ENCODE data around the gene GALP. TPM values are rescaled to one million over a fixed set of nuclear protein-coding genes. Genes with fewer than 3 reads are reported as not detected.
"Not testable (repeated sequence)": the region's sequence is repeated elsewhere in the genome, so short reads cannot be mapped to it uniquely, and the experiment has no call there.

Gene GALP
- total RNA-seq, 1 donor from 2014 or later, result not detected

- no peaks in the 10 kb centered on the region for H3K9me3 Mint-ChIP-seq (ENCODE audit: low read depth)
- DNase-seq (ENCODE audit: low spot score, unreplicated experiment), result no peak
- no peak overlapping the region for H3K4me3 Mint-ChIP-seq (ENCODE audit: low read depth)
- no peak overlapping the region for H3K27ac Mint-ChIP-seq
- H3K36me3 Mint-ChIP-seq (ENCODE audit: insufficient read depth), result peaks cover 16% of the 10 kb centered on the region
- TF ChIP-seq, protein P1, sequence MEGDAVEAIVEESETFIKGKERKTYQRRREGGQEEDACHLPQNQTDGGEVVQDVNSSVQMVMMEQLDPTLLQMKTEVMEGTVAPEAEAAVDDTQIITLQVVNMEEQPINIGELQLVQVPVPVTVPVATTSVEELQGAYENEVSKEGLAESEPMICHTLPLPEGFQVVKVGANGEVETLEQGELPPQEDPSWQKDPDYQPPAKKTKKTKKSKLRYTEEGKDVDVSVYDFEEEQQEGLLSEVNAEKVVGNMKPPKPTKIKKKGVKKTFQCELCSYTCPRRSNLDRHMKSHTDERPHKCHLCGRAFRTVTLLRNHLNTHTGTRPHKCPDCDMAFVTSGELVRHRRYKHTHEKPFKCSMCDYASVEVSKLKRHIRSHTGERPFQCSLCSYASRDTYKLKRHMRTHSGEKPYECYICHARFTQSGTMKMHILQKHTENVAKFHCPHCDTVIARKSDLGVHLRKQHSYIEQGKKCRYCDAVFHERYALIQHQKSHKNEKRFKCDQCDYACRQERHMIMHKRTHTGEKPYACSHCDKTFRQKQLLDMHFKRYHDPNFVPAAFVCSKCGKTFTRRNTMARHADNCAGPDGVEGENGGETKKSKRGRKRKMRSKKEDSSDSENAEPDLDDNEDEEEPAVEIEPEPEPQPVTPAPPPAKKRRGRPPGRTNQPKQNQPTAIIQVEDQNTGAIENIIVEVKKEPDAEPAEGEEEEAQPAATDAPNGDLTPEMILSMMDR (IDR thresholded peaks at IDR 0.05; ENCODE audit: unreplicated experiment), result no peak
- peaks cover 23% of the 10 kb centered on the region for H3K4me1 Mint-ChIP-seq (ENCODE audit: low read depth)
- no peaks in the 10 kb centered on the region for H3K27me3 Mint-ChIP-seq
Observed at GRCh38 chr19:56147307-56147706, 28.5 kb upstream of the GALP start.

GRCh38 chr19:56148096-56148495 is 27.7 kb upstream of the GALP start:
- no peak for DNase-seq (ENCODE audit: low spot score, unreplicated experiment)
- no peak overlapping the region for H3K27ac Mint-ChIP-seq
- peaks cover 18% of the 10 kb centered on the region for H3K4me1 Mint-ChIP-seq (ENCODE audit: low read depth)
- peaks cover 18% of the 10 kb centered on the region for H3K36me3 Mint-ChIP-seq (ENCODE audit: insufficient read depth)
- H3K9me3 Mint-ChIP-seq (ENCODE audit: low read depth), result no peaks in the 10 kb centered on the region
- TF ChIP-seq, protein P1 (IDR thresholded peaks at IDR 0.05; ENCODE audit: unreplicated experiment), result no peak
- no peaks in the 10 kb centered on the region for H3K27me3 Mint-ChIP-seq
- H3K4me3 Mint-ChIP-seq (ENCODE audit: low read depth), result no peak overlapping the region

- not testable (repeated sequence) for H3K4me3 Mint-ChIP-seq (ENCODE audit: low read depth); DNase-seq (ENCODE audit: low spot score, unreplicated experiment); H3K9me3 Mint-ChIP-seq (ENCODE audit: low read depth); H3K27ac Mint-ChIP-seq; H3K27me3 Mint-ChIP-seq
- Mint-ChIP-seq H3K4me1 (ENCODE audit: low read depth) (peaks cover 11% of the 10 kb centered on the region), H3K36me3 (ENCODE audit: insufficient read depth) (peaks cover 17% of the 10 kb centered on the region)
Observed at GRCh38 chr19:56148955-56149655, 26.7 kb upstream of the GALP start.

- H3K9me3 Mint-ChIP-seq (ENCODE audit: low read depth), result no peaks in the 10 kb centered on the region
- H3K36me3 Mint-ChIP-seq (ENCODE audit: insufficient read depth), result peaks cover 17% of the 10 kb centered on the region
- no peak overlapping the region for H3K4me3 Mint-ChIP-seq (ENCODE audit: low read depth)
- H3K27me3 Mint-ChIP-seq, result no peaks in the 10 kb centered on the region
- no peak overlapping the region for H3K27ac Mint-ChIP-seq
- peaks cover 6% of the 10 kb centered on the region for H3K4me1 Mint-ChIP-seq (ENCODE audit: low read depth)
- TF ChIP-seq, protein P1 (IDR thresholded peaks at IDR 0.05; ENCODE audit: unreplicated experiment), result no peak
- DNase-seq (ENCODE audit: low spot score, unreplicated experiment), result no peak
Observed at GRCh38 chr19:56149656-56150038, 26.2 kb upstream of the GALP start.

DNA sequence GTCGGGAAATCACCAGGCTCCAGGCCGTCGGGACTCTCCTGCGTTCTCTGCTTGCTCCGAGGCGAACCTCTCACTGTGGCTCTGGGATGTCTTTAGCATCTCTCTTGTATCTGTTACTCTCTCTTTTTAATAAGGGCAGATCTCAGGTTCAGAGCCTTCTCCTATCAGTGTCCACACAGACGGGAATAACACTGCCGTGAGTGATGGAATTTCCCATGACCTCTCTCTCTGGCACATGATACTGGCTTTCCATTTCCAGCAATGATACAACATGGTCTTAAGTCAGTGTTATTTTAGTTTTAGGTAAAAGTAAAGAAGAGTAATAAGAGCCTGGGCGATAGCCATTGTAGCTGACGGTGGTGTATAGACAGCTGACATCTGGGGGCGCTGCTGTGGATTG is 25.4 kb upstream of the GALP start:
- peaks cover 4% of the 10 kb centered on the region for H3K4me1 Mint-ChIP-seq (ENCODE audit: low read depth)
- DNase-seq (ENCODE audit: low spot score, unreplicated experiment), result no peak
- H3K27me3 Mint-ChIP-seq, result no peaks in the 10 kb centered on the region
- H3K36me3 Mint-ChIP-seq (ENCODE audit: insufficient read depth), result peaks cover 19% of the 10 kb centered on the region
- TF ChIP-seq, protein P1 (IDR thresholded peaks at IDR 0.05; ENCODE audit: unreplicated experiment), result no peak
- no peak overlapping the region for H3K4me3 Mint-ChIP-seq (ENCODE audit: low read depth)
- H3K9me3 Mint-ChIP-seq (ENCODE audit: low read depth), result no peaks in the 10 kb centered on the region
- no peak overlapping the region for H3K27ac Mint-ChIP-seq

- TF ChIP-seq, protein P1 (IDR thresholded peaks at IDR 0.05; ENCODE audit: unreplicated experiment), result no peak
- peaks cover 23% of the 10 kb centered on the region for H3K36me3 Mint-ChIP-seq (ENCODE audit: insufficient read depth)
- peak overlapping the region; percentile 85 for H3K27ac Mint-ChIP-seq
- peaks cover 4% of the 10 kb centered on the region for H3K4me1 Mint-ChIP-seq (ENCODE audit: low read depth)
- H3K27me3 Mint-ChIP-seq, result no peaks in the 10 kb centered on the region
- no peak overlapping the region for H3K4me3 Mint-ChIP-seq (ENCODE audit: low read depth)
- H3K9me3 Mint-ChIP-seq (ENCODE audit: low read depth), result no peaks in the 10 kb centered on the region
- no peak for DNase-seq (ENCODE audit: low spot score, unreplicated experiment)
Observed at GRCh38 chr19:56152644-56153043, 23.2 kb upstream of the GALP start.

Measured in progenitor cell of endocrine pancreas (in vitro differentiated cells).